Measurements from ENCODE around the gene TRIP10.

The TRIP10 gene

GRCh38 chr19:6717036-6717435 is 22.4 kb upstream of the TRIP10 start:
- TF ChIP-seq CTCF (IDR thresholded peaks at IDR 0.05; ENCODE audit: low read depth, low read length, missing control alignments) = no peak
- Histone ChIP-seq H3K36me3 (replicated peaks) (no peaks in the 10 kb centered on the region), H3K4me3 (ENCODE audit: low read depth, low read length) (no peak overlapping the region), H3K27ac (no peak overlapping the region), H3K27me3 (replicated peaks) (no peaks in the 10 kb centered on the region)
- in situ Hi-C loops (cut with HindIII; ENCODE audit: low pct_ligation_motif_present, low sequenced_read_pairs) = no loop called here
- no peak for DNase-seq

GRCh38 chr19:6717441-6717971 is 22.0 kb upstream of the TRIP10 start:
- Histone ChIP-seq H3K27ac (no peak overlapping the region), H3K4me3 (ENCODE audit: low read depth, low read length) (no peak overlapping the region), H3K36me3 (replicated peaks) (no peaks in the 10 kb centered on the region), H3K27me3 (replicated peaks) (no peaks in the 10 kb centered on the region)
- no peak for TF ChIP-seq CTCF (IDR thresholded peaks at IDR 0.05; ENCODE audit: low read depth, low read length, missing control alignments)
- DNase-seq = no peak
- in situ Hi-C loops (cut with HindIII; ENCODE audit: low pct_ligation_motif_present, low sequenced_read_pairs) = no loop called here

GRCh38 chr19:6718111-6718740 is 21.3 kb upstream of the TRIP10 start:
- no peak overlapping the region for H3K27ac ChIP-seq
- H3K36me3 ChIP-seq (replicated peaks) = no peaks in the 10 kb centered on the region
- no peak for TF ChIP-seq CTCF (IDR thresholded peaks at IDR 0.05; ENCODE audit: low read depth, low read length, missing control alignments)
- DNase-seq = no peak
- in situ Hi-C loops (cut with HindIII; ENCODE audit: low pct_ligation_motif_present, low sequenced_read_pairs) = no loop called here
- H3K27me3 ChIP-seq (replicated peaks) = no peaks in the 10 kb centered on the region
- H3K4me3 ChIP-seq (ENCODE audit: low read depth, low read length) = no peak overlapping the region

- H3K27ac ChIP-seq = no peak overlapping the region
- no peak for DNase-seq
- H3K27me3 ChIP-seq (replicated peaks) = no peaks in the 10 kb centered on the region
- H3K36me3 ChIP-seq (replicated peaks) = no peaks in the 10 kb centered on the region
- H3K4me3 ChIP-seq (ENCODE audit: low read depth, low read length) = no peak overlapping the region
- in situ Hi-C loops (cut with HindIII; ENCODE audit: low pct_ligation_motif_present, low sequenced_read_pairs) = no loop called here
- no peak for TF ChIP-seq CTCF (IDR thresholded peaks at IDR 0.05; ENCODE audit: low read depth, low read length, missing control alignments)
These were observed 20.5 kb upstream of the TRIP10 start for GRCh38 chr19:6718741-6719539.

- Histone ChIP-seq H3K27me3 (replicated peaks) (no peaks in the 10 kb centered on the region), H3K4me3 (ENCODE audit: low read depth, low read length) (no peak overlapping the region), H3K36me3 (replicated peaks) (no peaks in the 10 kb centered on the region), H3K27ac (no peak overlapping the region)
- in situ Hi-C loops (cut with HindIII; ENCODE audit: low pct_ligation_motif_present, low sequenced_read_pairs) = no loop called here
- no peak for TF ChIP-seq CTCF (IDR thresholded peaks at IDR 0.05; ENCODE audit: low read depth, low read length, missing control alignments)
- DNase-seq = no peak
These were observed 20.0 kb upstream of the TRIP10 start for GRCh38 chr19:6719540-6719861.

Measured in brain microvascular endothelial cell (primary cell).